ENCODE data around the gene ERFE. TPM values are rescaled to one million over a fixed set of nuclear protein-coding genes. Genes with fewer than 3 reads are reported as not detected.

Gene ERFE
- polyA plus RNA-seq, 1 donor from 2014 or later = not detected

GRCh38 chr2:238127165-238128060 lies 31.4 kb upstream of the ERFE start:
- H2AFZ ChIP-seq (ENCODE audit: low read depth, low read length) = no peak overlapping the region
- no peaks in the 10 kb centered on the region for H3K36me3 ChIP-seq (ENCODE audit: insufficient read depth, low read length)
- H3K4me2 ChIP-seq (ENCODE audit: low read length) = no peak overlapping the region
- H3K9me2 ChIP-seq (ENCODE audit: insufficient read depth, low read length) = no peaks in the 10 kb centered on the region
- no peaks in the 10 kb centered on the region for H4K20me1 ChIP-seq (ENCODE audit: insufficient read depth)
- TF ChIP-seq MXI1 (conservative IDR thresholded peaks at IDR 0.05; ENCODE audit: poor library complexity, severe bottlenecking) (no peak), EZH2 (IDR thresholded peaks at IDR 0.05; ENCODE audit: borderline replicate concordance, insufficient read depth, low read length, poor library complexity, severe bottlenecking) (no peak), REST (IDR thresholded peaks at IDR 0.05; ENCODE audit: borderline replicate concordance) (no peak), SMC3 (conservative IDR thresholded peaks at IDR 0.05; ENCODE audit: poor library complexity) (no peak), RAD21 (conservative IDR thresholded peaks at IDR 0.05) (no peak), EP300 (conservative IDR thresholded peaks at IDR 0.05; ENCODE audit: poor library complexity, severe bottlenecking) (no peak), TAF1 (IDR thresholded peaks at IDR 0.05; ENCODE audit: low read depth) (no peak), POLR2AphosphoS5 (IDR thresholded peaks at IDR 0.05) (no peak), CTCF (IDR thresholded peaks at IDR 0.05; ENCODE audit: poor library complexity, severe bottlenecking) (no peak)
- H3K9me3 ChIP-seq (ENCODE audit: low read length) = no peaks in the 10 kb centered on the region
- no peak overlapping the region for H3K27ac ChIP-seq (ENCODE audit: low read length)
- H3K27me3 ChIP-seq (ENCODE audit: insufficient read depth, low read depth, low read length) = no peaks in the 10 kb centered on the region
- H3F3A ChIP-seq (ENCODE audit: insufficient read depth, low read length, poor library complexity, severe bottlenecking) = no peaks in the 10 kb centered on the region
- no peak overlapping the region for H3K9ac ChIP-seq (ENCODE audit: low read length)
- no peaks in the 10 kb centered on the region for H3K79me2 ChIP-seq (replicated peaks; ENCODE audit: insufficient read depth, low read length)
- H3K4me3 ChIP-seq (ENCODE audit: low read length) = no peak overlapping the region

GRCh38 chr2:238128061-238128440 lies 30.7 kb upstream of the ERFE start:
- H3K9me2 ChIP-seq (ENCODE audit: insufficient read depth, low read length) = no peaks in the 10 kb centered on the region
- H3K9me3 ChIP-seq (ENCODE audit: low read length) = no peaks in the 10 kb centered on the region
- no peak overlapping the region for H3K4me3 ChIP-seq (ENCODE audit: low read length)
- H3K4me2 ChIP-seq (ENCODE audit: low read length) = no peak overlapping the region
- H3K27ac ChIP-seq (ENCODE audit: low read length) = no peak overlapping the region
- H3K36me3 ChIP-seq (ENCODE audit: insufficient read depth, low read length) = no peaks in the 10 kb centered on the region
- no peaks in the 10 kb centered on the region for H3K27me3 ChIP-seq (ENCODE audit: insufficient read depth, low read depth, low read length)
- no peak overlapping the region for H3K9ac ChIP-seq (ENCODE audit: low read length)
- TF ChIP-seq TAF1 (IDR thresholded peaks at IDR 0.05; ENCODE audit: low read depth) = no peak
- no peak for TF ChIP-seq RAD21 (conservative IDR thresholded peaks at IDR 0.05)
- no peak for TF ChIP-seq EP300 (conservative IDR thresholded peaks at IDR 0.05; ENCODE audit: poor library complexity, severe bottlenecking)
- TF ChIP-seq CTCF (IDR thresholded peaks at IDR 0.05; ENCODE audit: poor library complexity, severe bottlenecking) = no peak
- TF ChIP-seq SMC3 (conservative IDR thresholded peaks at IDR 0.05; ENCODE audit: poor library complexity) = no peak
- TF ChIP-seq EZH2 (IDR thresholded peaks at IDR 0.05; ENCODE audit: borderline replicate concordance, insufficient read depth, low read length, poor library complexity, severe bottlenecking) = no peak
- TF ChIP-seq POLR2AphosphoS5 (IDR thresholded peaks at IDR 0.05) = no peak
- TF ChIP-seq MXI1 (conservative IDR thresholded peaks at IDR 0.05; ENCODE audit: poor library complexity, severe bottlenecking) = no peak
- TF ChIP-seq REST (IDR thresholded peaks at IDR 0.05; ENCODE audit: borderline replicate concordance) = no peak
- H3K79me2 ChIP-seq (replicated peaks; ENCODE audit: insufficient read depth, low read length) = no peaks in the 10 kb centered on the region
- no peak overlapping the region for H2AFZ ChIP-seq (ENCODE audit: low read depth, low read length)
- H4K20me1 ChIP-seq (ENCODE audit: insufficient read depth) = no peaks in the 10 kb centered on the region
- no peaks in the 10 kb centered on the region for H3F3A ChIP-seq (ENCODE audit: insufficient read depth, low read length, poor library complexity, severe bottlenecking)

Data from neural cell (in vitro differentiated cells).